ENCODE measurements around the gene TTLL3. TPM values are rescaled to one million over a fixed set of nuclear protein-coding genes. Genes with fewer than 3 reads are reported as not detected.

TTLL3 gene
- total RNA-seq, 2 experiments from 2014 or later = 51.1 to 55.3 TPM

Other genes with a start within 250 kb of the TTLL3 start
- 10 to 100 TPM; 50.2 to 51.5 TPM for gene MTMR14, start 160.8 kb upstream of the TTLL3 start, total RNA-seq
- under 1 TPM in 1 of 2 experiments, not detected in 1; 0.25 TPM for gene CPNE9, start 106.4 kb upstream of the TTLL3 start, total RNA-seq
- 10 to 100 TPM; 51.3 to 51.6 TPM for gene BRPF1, start 78.5 kb upstream of the TTLL3 start, total RNA-seq
- 10 to 100 TPM; 42.3 to 47.9 TPM for gene OGG1, start 60.3 kb upstream of the TTLL3 start, total RNA-seq
- 10 to 100 TPM; 18.8 to 19.0 TPM for gene CAMK1, start 40.3 kb upstream of the TTLL3 start, total RNA-seq
- gene TADA3, start 17.8 kb upstream of the TTLL3 start, total RNA-seq = 10 to 100 TPM; 77.6 to 82.3 TPM
- 100 to 1,000 TPM; 258 to 299 TPM for gene ARPC4, start 17.2 kb upstream of the TTLL3 start, total RNA-seq
- gene RPUSD3, start 33.7 kb downstream of the TTLL3 start, total RNA-seq = 10 to 100 TPM; 49.8 to 49.9 TPM
- gene CIDEC, start 70.0 kb downstream of the TTLL3 start, total RNA-seq = not detected
- gene JAGN1, start 80.3 kb downstream of the TTLL3 start, total RNA-seq = 10 to 100 TPM; 29.6 to 30.6 TPM
- 1 to 10 TPM; 1.5 to 2.7 TPM for gene IL17RE, start 92.6 kb downstream of the TTLL3 start, total RNA-seq
- gene IL17RC, start 106.8 kb downstream of the TTLL3 start, total RNA-seq = under 1 TPM; 0.32 to 0.52 TPM
- gene CRELD1, start 123.6 kb downstream of the TTLL3 start, total RNA-seq = 10 to 100 TPM; 13.9 to 16.0 TPM
- gene PRRT3, start 142.1 kb downstream of the TTLL3 start, total RNA-seq = 1 to 10 TPM; 4.8 to 5.5 TPM
- gene EMC3, start 176.6 kb downstream of the TTLL3 start, total RNA-seq = 10 to 100 TPM; 53.8 to 55.0 TPM
- 10 to 100 TPM; 61.2 to 68.1 TPM for gene FANCD2, start 216.2 kb downstream of the TTLL3 start, total RNA-seq

Data from activated CD4-positive, alpha-beta T cell treated with anti-CD3 and anti-CD28 coated beads, Interleukin-2, amount 10 ng/mL, durations not matched to agents 7 days and 5 days (primary cell).